Body of pancreas (tissue), 4 donors: Measurements from ENCODE around the gene IDI1. TPM values are rescaled to one million over a fixed set of nuclear protein-coding genes. Genes with fewer than 3 reads are reported as not detected.

ENCODE experiments used
- ATAC-seq: fragments of 150-250 bp; one replicate; pipeline ENCODE4 v1.9.1; 2016
- DNase-seq, 4 donors: peaks; one replicate each; pipeline ENCODE4 v3.0.0-alpha.2; 2019
- H3K27ac ChIP-seq, 4 donors: fragments of 200-600 bp; sonication (generic); 1 replicate in 3 of 4; 2 replicates in 1 of 4; pipeline versions ENCODE4 v1.5.1 to v1.6.1; 2016 to 2019; ENCODE audit warnings: mild to moderate bottlenecking in 1 of 4, mixed read lengths in 1 of 4, moderate library complexity in 1 of 4
- H3K27me3 ChIP-seq, 2 donors: fragments of 200-600 bp; sonication (generic); one replicate each; pipeline ENCODE4 v1.6.0; 2016; ENCODE audit warnings: mild to moderate bottlenecking in 1 of 2
- H3K36me3 ChIP-seq, 2 donors: fragments of 200-600 bp; sonication (generic); replicated peaks in 1 of 2; 2 replicates each; pipeline ENCODE4 v1.5.1; 2016; ENCODE audit warnings: low read depth in 2 of 2; ENCODE audit not compliant: insufficient read depth in 1 of 2
- H3K4me1 ChIP-seq: fragments of 200-600 bp; sonication (generic); one replicate; pipeline ENCODE4 v1.6.0; 2016
- H3K4me3 ChIP-seq, 2 donors: fragments of 200-600 bp; sonication (generic); 1 replicate in 1 of 2; 2 replicates in 1 of 2; pipeline ENCODE4 v1.5.1; 2016 to 2019
- H3K9me3 ChIP-seq, 3 donors: fragments of 200-600 bp; sonication (generic); 1 replicate in 2 of 3; 2 replicates in 1 of 3; pipeline ENCODE4 v1.5.1; 2016
- CTCF ChIP-seq, 7 experiments: fragments of 450-650 bp in 4 of 7; fragments of 200-600 bp in 3 of 7; sonication (generic) in 3 of 7; IDR thresholded peaks; one replicate each; pipeline ENCODE4 v1.5.1; 2016 to 2019; ENCODE audit warnings: antibody characterized with exemption in 7 of 7
- POLR2A ChIP-seq, 3 donors: fragments of 450-650 bp; IDR thresholded peaks; one replicate each; pipeline ENCODE4 v1.6.1; 2016; ENCODE audit warnings: antibody characterized with exemption in 3 of 3, mild to moderate bottlenecking in 2 of 3
- WGBS, 2 donors: methylation state at CpG; one replicate each; pipeline ENCODE4 v1.1.5; 2017; 5-methylcytosine and 5-hydroxymethylcytosine counted together
- intact Hi-C: fragments of 100-400 bp; cut with DNase I; formaldehyde crosslinking; loops from one replicate; pipeline ENCODE4 v1.15.1; 2023
- total RNA-seq, 2 donors: library from RNA; depleted of rRNA; stranded (reverse); fragments of >200 nt; gene quantifications; one replicate each; pipeline ENCODE4 v1.1.0, GENCODE V29; 2016

IDI1 gene
- total RNA-seq, 2 donors from 2014 or later: 15.6 to 20.4 TPM

DNA sequence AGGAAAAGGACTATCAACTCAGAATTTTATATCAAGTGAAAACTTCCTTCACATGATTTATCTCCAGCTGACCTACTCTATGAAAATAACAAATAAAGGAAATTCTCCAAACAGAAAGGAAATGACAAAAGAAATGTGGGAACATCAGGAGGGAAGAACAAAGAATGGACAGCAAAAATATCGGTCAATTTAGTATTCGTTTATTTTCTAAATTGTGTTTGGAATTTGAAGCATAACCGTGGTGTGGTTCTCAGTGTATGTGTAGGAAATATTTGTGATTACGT is 16.0 kb upstream of the IDI1 start:
- no peak for DNase-seq
- 86 to 89% methylated on average over 4 of the region's 4 CpGs for WGBS, 2 donors
- no peaks in the 10 kb centered on the region for H3K4me1 ChIP-seq
- H3K36me3 ChIP-seq: no peaks in the 10 kb centered on the region
- H3K27ac ChIP-seq: no peak overlapping the region
- intact Hi-C loops: no loop called here
- TF ChIP-seq CTCF (IDR thresholded peaks at IDR 0.05) (no peak), POLR2A (IDR thresholded peaks at IDR 0.05) (no peak)
- no peak for ATAC-seq
- H3K4me3 ChIP-seq: no peak overlapping the region
- no peaks in the 10 kb centered on the region for H3K9me3 ChIP-seq
- H3K27me3 ChIP-seq: no peaks in the 10 kb centered on the region

DNA sequence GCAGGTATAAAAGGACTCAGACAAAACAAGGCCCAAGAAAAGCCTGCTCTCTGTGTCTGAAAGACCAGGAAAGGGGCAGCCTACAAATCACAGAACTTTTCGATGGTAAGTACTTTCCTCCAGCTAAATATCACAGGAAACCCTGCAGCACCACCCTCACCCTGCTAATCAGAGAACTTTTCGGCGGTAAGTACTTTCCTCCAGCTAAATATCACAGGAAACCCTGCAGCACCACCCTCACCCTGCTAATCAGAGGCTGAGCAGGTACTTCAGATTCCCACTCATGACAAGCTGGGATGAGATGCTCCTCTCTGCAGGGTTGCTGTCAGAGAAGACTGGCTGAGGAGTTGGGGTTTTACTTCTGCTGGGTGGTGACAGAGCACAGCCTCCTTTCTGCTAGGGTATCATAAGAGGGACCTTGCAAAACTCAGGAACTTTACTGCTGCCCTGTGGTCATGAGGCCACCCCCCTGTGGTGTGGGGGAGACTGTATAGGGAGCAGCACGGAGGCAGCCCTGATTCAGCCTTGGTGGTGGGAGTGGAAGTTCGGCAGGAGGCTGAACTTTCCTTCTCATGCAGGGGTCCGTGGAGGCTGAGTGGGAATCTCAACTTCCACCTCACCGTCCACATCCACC is 14.4 kb upstream of the IDI1 start:
- Histone ChIP-seq H3K27ac (no peak overlapping the region), H3K4me3 (no peak overlapping the region), H3K4me1 (peaks cover 4% of the 10 kb centered on the region), H3K36me3 (no peaks in the 10 kb centered on the region), H3K9me3 (no peaks in the 10 kb centered on the region), H3K27me3 (no peaks in the 10 kb centered on the region)
- ATAC-seq (no peak), DNase-seq (no peak)
- no peak for TF ChIP-seq CTCF (IDR thresholded peaks at IDR 0.05)
- TF ChIP-seq POLR2A (IDR thresholded peaks at IDR 0.05): no peak
- WGBS, 2 donors: 75 to 92% methylated on average over 5 to 7 of the region's 7 CpGs
- intact Hi-C loops: no loop called here

DNA sequence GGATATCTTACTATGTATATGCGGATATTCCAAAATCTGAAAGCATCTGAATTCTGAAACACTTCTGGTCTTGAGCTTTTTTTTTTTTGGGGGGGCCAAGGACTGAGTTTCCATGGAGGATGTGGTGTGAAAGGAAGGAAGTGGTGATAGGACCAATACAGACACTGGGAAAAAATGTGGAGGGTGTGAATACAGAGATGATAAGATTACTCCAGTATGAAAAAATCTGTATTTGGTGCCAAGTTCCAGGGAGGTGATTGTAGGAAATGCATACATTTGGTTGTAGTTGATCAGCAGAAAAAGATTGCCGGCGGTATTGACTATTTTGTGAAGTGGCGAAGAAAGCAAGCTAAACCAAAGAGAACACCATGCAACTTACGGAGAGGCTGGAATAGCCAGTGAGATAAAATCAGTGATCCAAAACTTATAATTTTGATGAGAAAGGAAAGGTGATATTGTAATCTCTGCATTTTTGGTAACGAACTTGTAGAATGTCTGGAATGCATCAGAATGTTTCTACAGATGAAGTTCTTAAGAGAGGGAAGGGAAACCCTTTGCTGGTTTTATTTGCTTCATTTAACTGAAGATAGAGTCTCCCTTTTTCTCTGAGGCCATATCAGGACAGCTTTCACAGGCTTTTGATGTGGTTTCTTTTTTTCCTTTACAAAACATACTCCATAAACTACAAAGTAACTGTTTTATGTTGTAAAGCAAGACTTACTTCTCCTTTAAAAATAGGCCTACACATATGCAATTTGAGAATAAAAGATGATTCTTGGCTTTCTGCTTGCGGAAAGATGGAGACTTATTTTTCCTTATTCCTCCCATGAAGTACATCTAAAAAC is 13.2 kb upstream of the IDI1 start:
- Histone ChIP-seq H3K27me3 (no peaks in the 10 kb centered on the region), H3K27ac (no peak overlapping the region), H3K4me1 (peaks cover 15% of the 10 kb centered on the region), H3K9me3 (no peaks in the 10 kb centered on the region), H3K36me3 (no peaks in the 10 kb centered on the region), H3K4me3 (no peak overlapping the region)
- intact Hi-C loops: no loop called here
- DNase-seq (no peak), ATAC-seq (no peak)
- TF ChIP-seq CTCF (IDR thresholded peaks at IDR 0.05): no peak
- no peak for TF ChIP-seq POLR2A (IDR thresholded peaks at IDR 0.05)
- WGBS, 2 donors: 84 to 85% methylated on average over 7 of the region's 7 CpGs

DNA sequence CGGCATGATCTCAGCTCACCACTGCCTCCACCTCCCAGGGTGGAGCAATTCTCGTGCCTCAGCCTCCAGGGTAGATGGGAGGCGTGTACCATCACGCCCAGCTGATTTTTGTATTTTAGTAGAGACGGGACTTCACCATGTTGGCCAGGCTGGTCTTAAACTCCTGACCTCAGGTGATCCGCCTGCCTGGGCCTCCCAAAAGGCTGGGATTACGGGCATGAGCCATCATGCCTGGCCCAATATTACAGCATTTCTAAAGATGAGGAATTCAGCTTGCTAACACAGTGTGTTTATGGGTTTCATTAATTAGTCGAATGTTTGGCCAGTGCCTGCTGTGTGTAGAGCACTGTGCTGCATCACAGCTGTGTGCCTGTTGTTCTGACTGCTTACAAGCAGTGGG is 11.0 kb upstream of the IDI1 start:
- 97% methylated on average over 6 to 8 of the region's 8 CpGs for WGBS, 2 donors
- intact Hi-C loops: no loop called here
- ATAC-seq: no peak

More for the DNA sequence above, 11.0 kb upstream of the IDI1 start:
- no peak overlapping the region for H3K4me3 ChIP-seq
- H3K9me3 ChIP-seq: no peaks in the 10 kb centered on the region
- no peak for DNase-seq
- peaks cover 22% of the 10 kb centered on the region for H3K4me1 ChIP-seq
- TF ChIP-seq CTCF (IDR thresholded peaks at IDR 0.05) (no peak), POLR2A (IDR thresholded peaks at IDR 0.05) (no peak)
- no peak overlapping the region for H3K27ac ChIP-seq
- no peaks in the 10 kb centered on the region for H3K36me3 ChIP-seq
- H3K27me3 ChIP-seq: no peaks in the 10 kb centered on the region
